GM12878 (cell line): ENCODE data around the gene BTBD3. TPM values are rescaled to one million over a fixed set of nuclear protein-coding genes. Genes with fewer than 3 reads are reported as not detected.

ENCODE experiments used
- ATAC-seq: fragments of 200-7000 bp; cut with Tn5 transposase; 3 replicates; pipeline ENCODE4 v1.9.1; 2020; ENCODE audit warnings: mild to moderate bottlenecking, moderate library complexity
- BruUV-seq: library from RNA; stranded (reverse); fragments of 400-500 nt; replicated peaks from 2 replicates; lab custom pipeline; 2021; lab: Mats Ljungman, UMichigan
- CTCF ChIA-PET: fragments of 300-600 bp; sonication (Branson Sonifier 250); formaldehyde crosslinking; extraction: SDS; loops from one replicate; lab custom pipeline; 2021; ENCODE audit warnings: inconsistent platforms; lab: Yijun Ruan, JAX
- POLR2A ChIA-PET: fragments of 350-600 bp; formaldehyde crosslinking; extraction: SDS; loops from one replicate; lab custom pipeline; 2021; ENCODE audit warnings: inconsistent platforms; lab: Charles Lee
- RAD21 ChIA-PET: fragments of 300-600 bp; sonication (Branson Sonifier 250); formaldehyde crosslinking; loops from one replicate; lab custom pipeline; 2023; ENCODE audit warnings: antibody characterized with exemption; ENCODE audit not compliant: unreplicated experiment; lab: Charles Lee
- SMC1A ChIA-PET: fragments of 300-600 bp; sonication (Branson Sonifier 250); formaldehyde crosslinking; loops from one replicate; lab custom pipeline; 2023; ENCODE audit not compliant: unreplicated experiment, uncharacterized antibody; lab: Charles Lee
- DNase-seq: peaks from one replicate; pipeline ENCODE4 v3.0.0-alpha.2; 2011; ENCODE audit warnings: low read depth, low spot score
- FAIRE-seq: peaks from 3 replicates; lab custom pipeline; 2011; peaks lifted over from hg19 to GRCh38; lab: Jason Lieb, UNC
- H2AFZ ChIP-seq: 2 replicates; pipeline ENCODE4 v1.6.0; 2011; ENCODE audit warnings: low read depth, low read length, control low read depth; ENCODE audit not compliant: control insufficient read depth
- H3K27ac ChIP-seq: 2 replicates; pipeline ENCODE4 v1.5.1; 2011; ENCODE audit warnings: control low read depth; ENCODE audit not compliant: control insufficient read depth, insufficient read depth
- H3K27me3 ChIP-seq, 2 experiments: replicated peaks in 1 of 2; 2 replicates each; pipeline versions ENCODE4 v1.6.0 to v1.6.1; 2011; ENCODE audit warnings: low read length in 1 of 2; ENCODE audit not compliant: control insufficient read depth in 2 of 2, insufficient read depth in 2 of 2
- H3K36me3 ChIP-seq, 2 experiments: 2 replicates each; pipeline ENCODE4 v1.5.1; 2011; ENCODE audit warnings: low read length in 1 of 2; ENCODE audit not compliant: control insufficient read depth in 2 of 2, insufficient read depth in 2 of 2
- H3K4me1 ChIP-seq: 2 replicates; pipeline ENCODE4 v1.6.1; 2011; ENCODE audit warnings: mild to moderate bottlenecking, low read length, moderate library complexity, mixed read lengths; ENCODE audit not compliant: control insufficient read depth, insufficient read depth
- H3K4me2 ChIP-seq: 2 replicates; pipeline ENCODE4 v1.6.0; 2011; ENCODE audit warnings: control low read depth; ENCODE audit not compliant: control insufficient read depth, insufficient read depth
- H3K4me3 ChIP-seq: fragments of 200-600 bp; sonication (generic); 2 replicates; pipeline ENCODE4 v1.5.1; 2016
- H3K79me2 ChIP-seq: 2 replicates; pipeline ENCODE4 v1.6.0; 2011; ENCODE audit warnings: low read length; ENCODE audit not compliant: control insufficient read depth, insufficient read depth
- H3K9ac ChIP-seq: 2 replicates; pipeline ENCODE4 v1.8.0; 2011; ENCODE audit warnings: low read length, control low read depth, mixed read lengths; ENCODE audit not compliant: control insufficient read depth, insufficient read depth
- H3K9me3 ChIP-seq: replicated peaks from 3 replicates; pipeline ENCODE4 v1.5.1; 2011; ENCODE audit warnings: mild to moderate bottlenecking, low read length; ENCODE audit not compliant: control insufficient read depth, insufficient read depth
- H4K20me1 ChIP-seq: 2 replicates; pipeline ENCODE4 v1.6.0; 2011; ENCODE audit not compliant: control insufficient read depth, insufficient read depth
- ESRRA ChIP-seq: IDR thresholded peaks from 2 replicates; pipeline ENCODE4 v1.6.1; 2012; ENCODE audit warnings: mild to moderate bottlenecking, low read length, improper control_type of control experiment
- NFYB ChIP-seq: IDR thresholded peaks from 2 replicates; pipeline ENCODE4 v1.6.1; 2011; ENCODE audit warnings: low read depth, mild to moderate bottlenecking, low read length, improper control_type of control experiment, moderate library complexity; ENCODE audit not compliant: insufficient read depth
- RAD51 ChIP-seq: fragments of 450-650 bp; IDR thresholded peaks from 2 replicates; pipeline ENCODE4 v1.6.1; 2016; ENCODE audit warnings: moderate library complexity, mild to moderate bottlenecking, inconsistent platforms
- RCOR1 ChIP-seq: conservative IDR thresholded peaks from 2 replicates; pipeline ENCODE4 v1.6.1; 2012; ENCODE audit warnings: low read depth, low read length, improper control_type of control experiment
- RELA ChIP-seq: fragments of 450-650 bp; IDR thresholded peaks from 2 replicates; pipeline ENCODE4 v1.8.0; 2014; ENCODE audit warnings: borderline replicate concordance; ENCODE audit not compliant: partially characterized antibody
- SMARCA5 ChIP-seq: fragments of 450-650 bp; IDR thresholded peaks from 2 replicates; pipeline ENCODE4 v1.6.1; 2017; ENCODE audit warnings: mild to moderate bottlenecking
- SUPT20H ChIP-seq: IDR thresholded peaks from 2 replicates; pipeline ENCODE4 v1.6.1; 2011; ENCODE audit warnings: low read depth, mild to moderate bottlenecking, low read length, moderate library complexity, borderline replicate concordance; ENCODE audit not compliant: control insufficient read depth
- TCF12 ChIP-seq: IDR thresholded peaks from 2 replicates; pipeline ENCODE4 v1.6.1; 2011; ENCODE audit warnings: low read depth, mild to moderate bottlenecking, low read length
- TCF7 ChIP-seq: IDR thresholded peaks from 2 replicates; pipeline ENCODE4 v1.6.1; 2014; ENCODE audit warnings: antibody characterized with exemption, borderline replicate concordance
- YBX1 ChIP-seq: fragments of 450-650 bp; IDR thresholded peaks from 2 replicates; pipeline ENCODE4 v1.6.1; 2016; ENCODE audit warnings: antibody characterized with exemption
- ZNF217 ChIP-seq: fragments of 450-650 bp; IDR thresholded peaks from 2 replicates; pipeline ENCODE4 v1.6.1; 2017; ENCODE audit warnings: antibody characterized with exemption, mild to moderate bottlenecking
- in situ Hi-C: fragments of 300-500 bp; cut with MboI; formaldehyde crosslinking; loops from 9 replicates; pipeline ENCODE4 v1.14.3; 2018; ENCODE audit warnings: mixed read lengths
- intact Hi-C: fragments of 100-400 bp; cut with micrococcal nuclease; formaldehyde crosslinking; loops from one replicate; pipeline ENCODE4 v1.14.2; 2022; ENCODE audit not compliant: unreplicated experiment
- polyA plus RNA-seq, 11 experiments: library from polyadenylated mRNA; depleted of rRNA in 4 of 11; unstranded in 6 of 11; stranded (reverse) in 5 of 11; fragments of >200 nt; fragmentation: Nextera tagmentation in 4 of 11; fragmentation: Illumina TruSeq in 1 of 11; extraction: Ambion mirVana in 4 of 11; extraction: Trizol in 1 of 11; gene quantifications; 1 replicate in 1 of 11; 2 replicates in 10 of 11; pipeline versions ENCODE4 v1.2.1 to v1.2.3, GENCODE V29; 2011 to 2016; ENCODE audit warnings: inconsistent platforms in 2 of 11, missing spikeins in 2 of 11, low read depth in 1 of 11
- total RNA-seq, 4 experiments: library from RNA; depleted of rRNA in 3 of 4; stranded (reverse); fragments of >200 nt in 3 of 4; fragmentation: Illumina TruSeq in 1 of 4; extraction: Trizol in 1 of 4; gene quantifications; 2 replicates each; pipeline versions ENCODE4 v1.2.1 to v1.2.3, GENCODE V29; 2013 to 2021
- TF ChIP-seq, protein P1 (sequence below): IDR thresholded peaks from 2 replicates; pipeline ENCODE4 v1.6.1; 2012; ENCODE audit warnings: improper control_type of control experiment, low read depth, low read length; ENCODE audit not compliant: insufficient replicate concordance
- TF ChIP-seq, protein P2 (sequence below), 3 experiments: IDR thresholded peaks in 2 of 3; conservative IDR thresholded peaks in 1 of 3; 2 replicates each; pipeline ENCODE4 v1.5.1; 2011; ENCODE audit warnings: low read depth in 3 of 3, low read length in 3 of 3, mild to moderate bottlenecking in 3 of 3, control low read depth in 2 of 3, moderate library complexity in 2 of 3, inconsistent platforms in 1 of 3, mixed read lengths in 1 of 3; ENCODE audit not compliant: control insufficient read depth in 2 of 3, insufficient read depth in 1 of 3; ENCODE audit errors: extremely low read depth in 1 of 3
- TF ChIP-seq, protein P3 (sequence below): IDR thresholded peaks from 2 replicates; pipeline ENCODE4 v1.6.1; 2012; ENCODE audit warnings: low read length, inconsistent platforms

BTBD3 gene
- total and polyA plus RNA-seq, 10 of the 15 experiments (the other 5 are each of a cell fraction or from before 2014, with no cell fraction given), result 0.02 to 12.8 (median 0.23) TPM

DNA sequence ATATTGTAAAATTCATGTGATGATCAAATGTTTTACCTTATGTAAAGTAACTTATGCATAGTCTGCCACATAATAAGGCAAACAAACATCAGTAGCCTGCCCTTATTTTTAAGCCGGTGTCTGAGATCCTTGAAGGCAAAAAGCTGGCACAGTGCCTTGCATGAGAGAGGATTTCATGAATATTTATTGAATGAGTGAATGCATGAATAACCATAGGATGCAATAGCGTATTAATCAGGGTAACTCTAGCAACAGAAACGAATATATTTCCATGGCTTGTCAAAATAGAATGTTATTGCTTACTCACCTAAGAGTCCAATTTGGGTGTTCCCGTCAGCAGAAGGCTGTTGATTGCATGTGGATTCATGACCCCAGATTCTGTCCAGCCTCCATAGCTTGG, 34.9 kb downstream of the BTBD3 start (continued):
- TF ChIP-seq, protein P1, sequence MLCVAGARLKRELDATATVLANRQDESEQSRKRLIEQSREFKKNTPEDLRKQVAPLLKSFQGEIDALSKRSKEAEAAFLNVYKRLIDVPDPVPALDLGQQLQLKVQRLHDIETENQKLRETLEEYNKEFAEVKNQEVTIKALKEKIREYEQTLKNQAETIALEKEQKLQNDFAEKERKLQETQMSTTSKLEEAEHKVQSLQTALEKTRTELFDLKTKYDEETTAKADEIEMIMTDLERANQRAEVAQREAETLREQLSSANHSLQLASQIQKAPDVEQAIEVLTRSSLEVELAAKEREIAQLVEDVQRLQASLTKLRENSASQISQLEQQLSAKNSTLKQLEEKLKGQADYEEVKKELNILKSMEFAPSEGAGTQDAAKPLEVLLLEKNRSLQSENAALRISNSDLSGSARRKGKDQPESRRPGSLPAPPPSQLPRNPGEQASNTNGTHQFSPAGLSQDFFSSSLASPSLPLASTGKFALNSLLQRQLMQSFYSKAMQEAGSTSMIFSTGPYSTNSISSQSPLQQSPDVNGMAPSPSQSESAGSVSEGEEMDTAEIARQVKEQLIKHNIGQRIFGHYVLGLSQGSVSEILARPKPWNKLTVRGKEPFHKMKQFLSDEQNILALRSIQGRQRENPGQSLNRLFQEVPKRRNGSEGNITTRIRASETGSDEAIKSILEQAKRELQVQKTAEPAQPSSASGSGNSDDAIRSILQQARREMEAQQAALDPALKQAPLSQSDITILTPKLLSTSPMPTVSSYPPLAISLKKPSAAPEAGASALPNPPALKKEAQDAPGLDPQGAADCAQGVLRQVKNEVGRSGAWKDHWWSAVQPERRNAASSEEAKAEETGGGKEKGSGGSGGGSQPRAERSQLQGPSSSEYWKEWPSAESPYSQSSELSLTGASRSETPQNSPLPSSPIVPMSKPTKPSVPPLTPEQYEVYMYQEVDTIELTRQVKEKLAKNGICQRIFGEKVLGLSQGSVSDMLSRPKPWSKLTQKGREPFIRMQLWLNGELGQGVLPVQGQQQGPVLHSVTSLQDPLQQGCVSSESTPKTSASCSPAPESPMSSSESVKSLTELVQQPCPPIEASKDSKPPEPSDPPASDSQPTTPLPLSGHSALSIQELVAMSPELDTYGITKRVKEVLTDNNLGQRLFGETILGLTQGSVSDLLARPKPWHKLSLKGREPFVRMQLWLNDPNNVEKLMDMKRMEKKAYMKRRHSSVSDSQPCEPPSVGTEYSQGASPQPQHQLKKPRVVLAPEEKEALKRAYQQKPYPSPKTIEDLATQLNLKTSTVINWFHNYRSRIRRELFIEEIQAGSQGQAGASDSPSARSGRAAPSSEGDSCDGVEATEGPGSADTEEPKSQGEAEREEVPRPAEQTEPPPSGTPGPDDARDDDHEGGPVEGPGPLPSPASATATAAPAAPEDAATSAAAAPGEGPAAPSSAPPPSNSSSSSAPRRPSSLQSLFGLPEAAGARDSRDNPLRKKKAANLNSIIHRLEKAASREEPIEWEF, result no peak
- TF ChIP-seq NFYB, result no peak
- no peak for TF ChIP-seq SUPT20H
- no peak for TF ChIP-seq ZNF217

DNA sequence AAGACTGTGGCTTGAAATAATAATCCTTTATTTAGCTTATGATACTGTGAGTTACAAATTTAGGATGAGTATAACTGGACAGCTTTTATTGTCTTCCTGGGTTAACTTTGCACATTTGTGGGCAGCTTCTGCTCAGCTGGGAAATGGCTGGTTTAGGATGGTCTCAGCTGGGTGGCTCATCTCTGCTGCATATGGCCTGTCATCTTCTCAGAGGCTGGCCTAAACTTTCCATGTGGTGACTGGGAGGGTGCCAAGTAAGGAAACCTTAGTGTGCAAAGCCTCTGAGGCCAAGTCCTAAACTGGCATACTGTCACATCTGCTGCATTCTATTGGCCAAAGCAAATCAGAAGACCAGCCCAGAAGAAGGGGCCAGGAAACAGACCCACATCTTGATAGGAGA, 40.2 kb downstream of the BTBD3 start:
- CTCF ChIA-PET, result interaction anchor here (0.6 kb wide), 1 partner anchor 70 kb away, joined by 4 read pairs; no protein-coding TSS in a partner anchor
- FAIRE-seq, result no peak
- TF ChIP-seq ESRRA (no peak), SMARCA5 (no peak), RELA (no peak), RCOR1 (no peak), YBX1 (no peak), RAD51 (no peak), TCF7 (no peak), TCF12 (no peak)
- TF ChIP-seq, protein P2, sequence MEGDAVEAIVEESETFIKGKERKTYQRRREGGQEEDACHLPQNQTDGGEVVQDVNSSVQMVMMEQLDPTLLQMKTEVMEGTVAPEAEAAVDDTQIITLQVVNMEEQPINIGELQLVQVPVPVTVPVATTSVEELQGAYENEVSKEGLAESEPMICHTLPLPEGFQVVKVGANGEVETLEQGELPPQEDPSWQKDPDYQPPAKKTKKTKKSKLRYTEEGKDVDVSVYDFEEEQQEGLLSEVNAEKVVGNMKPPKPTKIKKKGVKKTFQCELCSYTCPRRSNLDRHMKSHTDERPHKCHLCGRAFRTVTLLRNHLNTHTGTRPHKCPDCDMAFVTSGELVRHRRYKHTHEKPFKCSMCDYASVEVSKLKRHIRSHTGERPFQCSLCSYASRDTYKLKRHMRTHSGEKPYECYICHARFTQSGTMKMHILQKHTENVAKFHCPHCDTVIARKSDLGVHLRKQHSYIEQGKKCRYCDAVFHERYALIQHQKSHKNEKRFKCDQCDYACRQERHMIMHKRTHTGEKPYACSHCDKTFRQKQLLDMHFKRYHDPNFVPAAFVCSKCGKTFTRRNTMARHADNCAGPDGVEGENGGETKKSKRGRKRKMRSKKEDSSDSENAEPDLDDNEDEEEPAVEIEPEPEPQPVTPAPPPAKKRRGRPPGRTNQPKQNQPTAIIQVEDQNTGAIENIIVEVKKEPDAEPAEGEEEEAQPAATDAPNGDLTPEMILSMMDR (IDR thresholded peaks at IDR 0.05 in 2 of 3, conservative IDR thresholded peaks at IDR 0.05 in 1 of 3; ENCODE audit: control insufficient read depth in 2 of 3, extremely low read depth in 1 of 3, insufficient read depth in 1 of 3, low read depth in 3 of 3, low read length in 3 of 3), result no peak
- TF ChIP-seq, protein P3, sequence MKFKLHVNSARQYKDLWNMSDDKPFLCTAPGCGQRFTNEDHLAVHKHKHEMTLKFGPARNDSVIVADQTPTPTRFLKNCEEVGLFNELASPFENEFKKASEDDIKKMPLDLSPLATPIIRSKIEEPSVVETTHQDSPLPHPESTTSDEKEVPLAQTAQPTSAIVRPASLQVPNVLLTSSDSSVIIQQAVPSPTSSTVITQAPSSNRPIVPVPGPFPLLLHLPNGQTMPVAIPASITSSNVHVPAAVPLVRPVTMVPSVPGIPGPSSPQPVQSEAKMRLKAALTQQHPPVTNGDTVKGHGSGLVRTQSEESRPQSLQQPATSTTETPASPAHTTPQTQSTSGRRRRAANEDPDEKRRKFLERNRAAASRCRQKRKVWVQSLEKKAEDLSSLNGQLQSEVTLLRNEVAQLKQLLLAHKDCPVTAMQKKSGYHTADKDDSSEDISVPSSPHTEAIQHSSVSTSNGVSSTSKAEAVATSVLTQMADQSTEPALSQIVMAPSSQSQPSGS, result no peak

More for the DNA sequence above, 40.2 kb downstream of the BTBD3 start:
- ChIA-PET RAD21 (no interaction called here), POLR2A (no interaction called here), SMC1A (interaction anchor here (0.6 kb wide), 2 partner anchors 15 to 32 kb away, joined by 3 read pairs; no protein-coding TSS in a partner anchor)
- Histone ChIP-seq H3K4me2 (no peak overlapping the region), H3K79me2 (no peaks in the 10 kb centered on the region), H3K9me3 (no peaks in the 10 kb centered on the region), H3K4me3 (no peak overlapping the region), H3K27me3 (no peaks in the 10 kb centered on the region), H3K9ac (no peak overlapping the region), H3K27ac (no peak overlapping the region), H3K4me1 (no peaks in the 10 kb centered on the region), H4K20me1 (no peaks in the 10 kb centered on the region), H2AFZ (no peak overlapping the region), H3K36me3 (no peaks in the 10 kb centered on the region)
- ATAC-seq (no peak), DNase-seq (no peak)
- intact Hi-C loops, result no loop called here
- in situ Hi-C loops, result no loop called here
- no TSS peak for BruUV-seq
